ENCODE results near the gene USP35. TPM values are rescaled to one million over a fixed set of nuclear protein-coding genes. Genes with fewer than 3 reads are reported as not detected.

The USP35 gene
- total RNA-seq, 4 donors from 2014 or later = 13.5 to 18.1 (median 14.3) TPM

GRCh38 chr11:78189174-78189724 lies 530 bp downstream of the USP35 start:
- peak overlapping the region; percentile 75 to 88 (median 88) for H3K4me3 ChIP-seq (replicated peaks in 1 of 3)
- TF ChIP-seq CTCF (IDR thresholded peaks at IDR 0.05) = no peak
- no peak for TF ChIP-seq POLR2A (IDR thresholded peaks at IDR 0.05)
- no peaks in the 10 kb centered on the region for H3K27me3 ChIP-seq
- H3K36me3 ChIP-seq = no peaks in the 10 kb centered on the region
- intact Hi-C loops (cut with DNase I) = no loop called here
- peak overlapping the region; percentile 29 to 88 (median 44) for H3K27ac ChIP-seq
- 28 to 40% methylated on average over 9 to 18 of the region's 18 CpGs for WGBS, 2 donors
- peaks cover 37 to 66% of the 10 kb centered on the region in 2 donors for H3K4me1 ChIP-seq
- no peaks in the 10 kb centered on the region for H3K9me3 ChIP-seq
- DNase-seq = no peak

GRCh38 chr11:78189851-78190250 lies 1.1 kb downstream of the USP35 start:
- Histone ChIP-seq H3K4me1 (peaks cover 32 to 60% of the 10 kb centered on the region in 2 donors), H3K9me3 (no peaks in the 10 kb centered on the region), H3K27ac (peak overlapping the region in 2 of 3 donors; percentile 29 to 88), H3K27me3 (no peaks in the 10 kb centered on the region), H3K4me3 (replicated peaks in 1 of 3) (peak overlapping the region in 1 of 3 donors; percentile 88), H3K36me3 (no peaks in the 10 kb centered on the region)
- DNase-seq = no peak
- intact Hi-C loops (cut with DNase I) = no loop called here
- no peak for TF ChIP-seq CTCF (IDR thresholded peaks at IDR 0.05)
- no peak for TF ChIP-seq POLR2A (IDR thresholded peaks at IDR 0.05)
- WGBS, 2 donors = 47 to 48% methylated on average over 3 of the region's 3 CpGs

- no peak for DNase-seq
- no peak overlapping the region for H3K4me3 ChIP-seq (replicated peaks in 1 of 3)
- H3K36me3 ChIP-seq = no peaks in the 10 kb centered on the region
- H3K4me1 ChIP-seq = peaks cover 29 to 54% of the 10 kb centered on the region in 2 donors
- intact Hi-C loops (cut with DNase I) = no loop called here
- no peak overlapping the region for H3K27ac ChIP-seq
- no peak for TF ChIP-seq POLR2A (IDR thresholded peaks at IDR 0.05)
- no peak for TF ChIP-seq CTCF (IDR thresholded peaks at IDR 0.05)
- WGBS, 2 donors = 76% methylated on average over 3 of the region's 3 CpGs
- no peaks in the 10 kb centered on the region for H3K9me3 ChIP-seq
- H3K27me3 ChIP-seq = no peaks in the 10 kb centered on the region
Measured at GRCh38 chr11:78190374-78190773, 1.7 kb downstream of the USP35 start.

- Histone ChIP-seq H3K4me3 (replicated peaks in 1 of 3) (no peak overlapping the region), H3K4me1 (peaks cover 24 to 48% of the 10 kb centered on the region in 2 donors), H3K36me3 (no peaks in the 10 kb centered on the region), H3K27me3 (no peaks in the 10 kb centered on the region), H3K9me3 (no peaks in the 10 kb centered on the region), H3K27ac (no peak overlapping the region)
- no peak for DNase-seq
- intact Hi-C loops (cut with DNase I) = no loop called here
- WGBS, 2 donors = 92 to 93% methylated on average over 10 to 14 of the region's 14 CpGs
- TF ChIP-seq POLR2A (IDR thresholded peaks at IDR 0.05) (no peak), CTCF (IDR thresholded peaks at IDR 0.05) (no peak)
Measured at GRCh38 chr11:78190871-78191538, 2.3 kb downstream of the USP35 start.

- Histone ChIP-seq H3K27ac (peak overlapping the region in 1 of 3 donors; percentile 28), H3K9me3 (no peaks in the 10 kb centered on the region), H3K4me1 (peaks cover 14 to 35% of the 10 kb centered on the region in 2 donors), H3K27me3 (no peaks in the 10 kb centered on the region), H3K4me3 (replicated peaks in 1 of 3) (no peak overlapping the region), H3K36me3 (no peaks in the 10 kb centered on the region)
- WGBS, 2 donors = 71 to 75% methylated on average over 6 of the region's 6 CpGs
- TF ChIP-seq POLR2A (IDR thresholded peaks at IDR 0.05) = no peak
- TF ChIP-seq CTCF (IDR thresholded peaks at IDR 0.05) = no peak
- intact Hi-C loops (cut with DNase I) = no loop called here
- peak; percentile 34 to 57 for DNase-seq
Measured at GRCh38 chr11:78192223-78192719, 3.6 kb downstream of the USP35 start.
